ENCODE data around the gene AURKB. TPM values are rescaled to one million over a fixed set of nuclear protein-coding genes. Genes with fewer than 3 reads are reported as not detected.

Gene AURKB
- total and polyA plus RNA-seq, 2 of the 13 experiments (the other 11 are each of a cell fraction or from before 2014, with no cell fraction given) = 29.5 to 75.3 TPM

GRCh38 chr17:8212312-8213180 lies 2.2 kb upstream of the AURKB start (continued):
- no peak for TF ChIP-seq SOX13 (IDR thresholded peaks at IDR 0.05)
- peak in 1 of 2 experiments; percentile 65; a peak in 1 of 4 replicates for TF ChIP-seq SOX13 (CRISPR knock-in tag; conservative IDR thresholded peaks at IDR 0.05 in 1 of 2, IDR thresholded peaks at IDR 0.05 in 1 of 2)
- TF ChIP-seq CTCF (CRISPR knock-in tag; IDR thresholded peaks at IDR 0.05) = 0 out of 2 replicates have a peak, but pooled peaks have one; percentile 5
- peak; percentile 40; the same call in 1 of the 2 replicates for TF ChIP-seq GATAD1 (CRISPR knock-in tag; IDR thresholded peaks at IDR 0.05)
- no peak for TF ChIP-seq GPN1 (CRISPR knock-in tag; IDR thresholded peaks at IDR 0.05; ENCODE audit: borderline replicate concordance)
- TF ChIP-seq IKZF5 (CRISPR knock-in tag; IDR thresholded peaks at IDR 0.05) = peak; percentile 58; the same call in 1 of the 2 replicates
- peak; percentile 35; the same call in 1 of the 2 replicates for TF ChIP-seq ZMYM4 (CRISPR knock-in tag; IDR thresholded peaks at IDR 0.05)
- TF ChIP-seq ZNF275 (CRISPR knock-in tag; IDR thresholded peaks at IDR 0.05; ENCODE audit: borderline replicate concordance) = 0 out of 2 replicates have a peak, but pooled peaks have one; percentile 2
- peak; percentile 65; the same call in 1 of the 2 replicates for TF ChIP-seq POGZ (CRISPR knock-in tag; IDR thresholded peaks at IDR 0.05)
- TF ChIP-seq TOE1 (CRISPR knock-in tag; IDR thresholded peaks at IDR 0.05) = no peak
- no peak for TF ChIP-seq ZNF407 (CRISPR knock-in tag; IDR thresholded peaks at IDR 0.05; ENCODE audit: not compliant biosample characterization)
- TF ChIP-seq MXI1 (IDR thresholded peaks at IDR 0.05; ENCODE audit: borderline replicate concordance, low read depth, low read length) = peak; percentile 23; the same call in 1 of the 3 replicates
- TF ChIP-seq EP300 (IDR thresholded peaks at IDR 0.05; ENCODE audit: low read depth in 2 of 2, low read length in 2 of 2) = peak in 1 of 2 experiments; percentile 59; a peak in 2 of 4 replicates
- no peak; the same call in 1 of the 2 replicates for TF ChIP-seq EP300 (CRISPR knock-in tag; IDR thresholded peaks at IDR 0.05; ENCODE audit: borderline replicate concordance)
- peak; percentile 68; the same call in 1 of the 2 replicates for TF ChIP-seq ZNF430 (CRISPR knock-in tag; IDR thresholded peaks at IDR 0.05)

All from HepG2 (cell line).